ENCODE measurements around the gene GRIK2.
"Not testable (repeated sequence)": the region's sequence is repeated elsewhere in the genome, so short reads cannot be mapped to it uniquely, and the experiment has no call there.

The GRIK2 gene

GRCh38 chr6:101393251-101393828 lies at the start of gene GRIK2:
GRIK2 (plus strand) TSS chr6:101393708.
- DNase-seq: peak in 22 of 51 donors; percentile 6 to 77 (median 42)

- DNase-seq: no peak
Measured at GRCh38 chr6:101344885-101345284, 48.6 kb upstream of the GRIK2 start.

GRCh38 chr6:101348816-101349215 lies 44.7 kb upstream of the GRIK2 start:
- DNase-seq: no peak

- peak in 1 of 51 donors; percentile 0 for DNase-seq
Measured at GRCh38 chr6:101350631-101351030, 42.9 kb upstream of the GRIK2 start.

- no peak for DNase-seq
Measured at GRCh38 chr6:101351173-101351572, 42.3 kb upstream of the GRIK2 start.

GRCh38 chr6:101352316-101352715 lies 41.2 kb upstream of the GRIK2 start:
- no peak for DNase-seq

- DNase-seq: no peak
Measured at GRCh38 chr6:101365181-101365580, 28.3 kb upstream of the GRIK2 start.

- DNase-seq: no peak
Measured at GRCh38 chr6:101379926-101380325, 13.6 kb upstream of the GRIK2 start.

GRCh38 chr6:101380897-101381630 lies 12.4 kb upstream of the GRIK2 start:
- DNase-seq: no peak

GRCh38 chr6:101383747-101384146 lies 9.8 kb upstream of the GRIK2 start:
- DNase-seq: not testable (repeated sequence)

- DNase-seq: no peak
Measured at GRCh38 chr6:101386982-101387381, 6.5 kb upstream of the GRIK2 start.

- peak in 14 of 51 donors; percentile 5 to 33 (median 20) for DNase-seq
Measured at GRCh38 chr6:101391772-101392585, 1.5 kb upstream of the GRIK2 start.

GRCh38 chr6:101392586-101393230 lies 800 bp upstream of the GRIK2 start:
- peak in 3 of 51 donors; percentile 3 to 15 (median 12) for DNase-seq

GRCh38 chr6:101393829-101394251 lies 332 bp downstream of the GRIK2 start:
- peak in 6 of 51 donors; percentile 4 to 42 (median 24) for DNase-seq

- no peak for DNase-seq
Measured at GRCh38 chr6:101394936-101395335, 1.4 kb downstream of the GRIK2 start.

GRCh38 chr6:101395345-101395744 lies 1.8 kb downstream of the GRIK2 start:
- peak in 1 of 51 donors; percentile 39 for DNase-seq

- DNase-seq: peak in 12 of 51 donors; percentile 0 to 40 (median 11)
Measured at GRCh38 chr6:101396548-101397173, 3.2 kb downstream of the GRIK2 start.

- DNase-seq: peak in 1 of 51 donors; percentile 7
Measured at GRCh38 chr6:101397199-101397598, 3.7 kb downstream of the GRIK2 start.

GRCh38 chr6:101398716-101399615 lies 5.5 kb downstream of the GRIK2 start:
- DNase-seq: peak in 12 of 51 donors; percentile 0 to 58 (median 17)

- peak in 5 of 51 donors; percentile 1 to 44 (median 26) for DNase-seq
Measured at GRCh38 chr6:101399616-101400162, 6.2 kb downstream of the GRIK2 start.
